Measurements from ENCODE around the gene PPP2R2B. TPM values are rescaled to one million over a fixed set of nuclear protein-coding genes. Genes with fewer than 3 reads are reported as not detected.

The PPP2R2B gene
- total RNA-seq, 1 donor from 2014 or later, result 1.2 TPM

GRCh38 chr5:146624179-146624578 is 254.4 kb downstream of the PPP2R2B start:
- H3K4me3 ChIP-seq (ENCODE audit: low read depth, low read length), result no peak overlapping the region
- DNase-seq (ENCODE audit: low read depth), result no peak
- H3K36me3 ChIP-seq (ENCODE audit: control insufficient read depth, insufficient read depth, low read length), result no peaks in the 10 kb centered on the region
- TF ChIP-seq CTCF (IDR thresholded peaks at IDR 0.05; ENCODE audit: insufficient read depth, low read length, poor library complexity, severe bottlenecking), result no peak
- no peaks in the 10 kb centered on the region for H3K27me3 ChIP-seq (ENCODE audit: control insufficient read depth, insufficient read depth, low read length)

GRCh38 chr5:146623666-146624065 is 254.9 kb downstream of the PPP2R2B start:
- no peak for DNase-seq (ENCODE audit: low read depth)
- H3K27me3 ChIP-seq (ENCODE audit: control insufficient read depth, insufficient read depth, low read length), result no peaks in the 10 kb centered on the region
- H3K4me3 ChIP-seq (ENCODE audit: low read depth, low read length), result no peak overlapping the region
- no peaks in the 10 kb centered on the region for H3K36me3 ChIP-seq (ENCODE audit: control insufficient read depth, insufficient read depth, low read length)
- no peak for TF ChIP-seq CTCF (IDR thresholded peaks at IDR 0.05; ENCODE audit: insufficient read depth, low read length, poor library complexity, severe bottlenecking)

GRCh38 chr5:146623009-146623408 is 255.5 kb downstream of the PPP2R2B start:
- no peaks in the 10 kb centered on the region for H3K27me3 ChIP-seq (ENCODE audit: control insufficient read depth, insufficient read depth, low read length)
- no peak for DNase-seq (ENCODE audit: low read depth)
- no peak for TF ChIP-seq CTCF (IDR thresholded peaks at IDR 0.05; ENCODE audit: insufficient read depth, low read length, poor library complexity, severe bottlenecking)
- no peaks in the 10 kb centered on the region for H3K36me3 ChIP-seq (ENCODE audit: control insufficient read depth, insufficient read depth, low read length)
- no peak overlapping the region for H3K4me3 ChIP-seq (ENCODE audit: low read depth, low read length)

GRCh38 chr5:146622391-146622790 is 256.2 kb downstream of the PPP2R2B start:
- Histone ChIP-seq H3K36me3 (ENCODE audit: control insufficient read depth, insufficient read depth, low read length) (no peaks in the 10 kb centered on the region), H3K4me3 (ENCODE audit: low read depth, low read length) (no peak overlapping the region), H3K27me3 (ENCODE audit: control insufficient read depth, insufficient read depth, low read length) (no peaks in the 10 kb centered on the region)
- peak; percentile 50 for TF ChIP-seq CTCF (IDR thresholded peaks at IDR 0.05; ENCODE audit: insufficient read depth, low read length, poor library complexity, severe bottlenecking)
- DNase-seq (ENCODE audit: low read depth), result no peak

- Histone ChIP-seq H3K4me3 (ENCODE audit: low read depth, low read length) (no peak overlapping the region), H3K27me3 (ENCODE audit: control insufficient read depth, insufficient read depth, low read length) (no peaks in the 10 kb centered on the region), H3K36me3 (ENCODE audit: control insufficient read depth, insufficient read depth, low read length) (no peaks in the 10 kb centered on the region)
- no peak for DNase-seq (ENCODE audit: low read depth)
- no peak for TF ChIP-seq CTCF (IDR thresholded peaks at IDR 0.05; ENCODE audit: insufficient read depth, low read length, poor library complexity, severe bottlenecking)
These were observed 257.9 kb downstream of the PPP2R2B start for GRCh38 chr5:146620669-146621051.

- Histone ChIP-seq H3K27me3 (ENCODE audit: control insufficient read depth, insufficient read depth, low read length) (no peaks in the 10 kb centered on the region), H3K36me3 (ENCODE audit: control insufficient read depth, insufficient read depth, low read length) (no peaks in the 10 kb centered on the region), H3K4me3 (ENCODE audit: low read depth, low read length) (no peak overlapping the region)
- no peak for TF ChIP-seq CTCF (IDR thresholded peaks at IDR 0.05; ENCODE audit: insufficient read depth, low read length, poor library complexity, severe bottlenecking)
- DNase-seq (ENCODE audit: low read depth), result no peak
These were observed 258.4 kb downstream of the PPP2R2B start for GRCh38 chr5:146620031-146620668.

Measured in kidney epithelial cell (primary cell).